SK-N-SH (cell line): ENCODE results near the gene PLEKHM1. TPM values are rescaled to one million over a fixed set of nuclear protein-coding genes. Genes with fewer than 3 reads are reported as not detected.

Experiments
- CTCF ChIA-PET: fragments of 300-600, 350-600 bp; formaldehyde crosslinking; extraction: SDS; loops from one replicate; lab custom pipeline; 2021; lab: Yijun Ruan, JAX
- POLR2A ChIA-PET: fragments of 350-600 bp; sonication (Branson Sonifier 250); formaldehyde crosslinking; extraction: SDS; loops from one replicate; lab custom pipeline; 2020; ENCODE audit warnings: antibody characterized with exemption, inconsistent platforms; lab: Yijun Ruan, JAX
- DNase-seq: peaks from one replicate; pipeline ENCODE4 v3.0.0; 2012
- H2AFZ ChIP-seq: fragments of 200-600 bp; sonication (generic); 2 replicates; pipeline ENCODE4 v1.8.1; 2016; ENCODE audit warnings: antibody characterized with exemption, mild to moderate bottlenecking, low read depth
- H3F3A ChIP-seq: fragments of 200-600 bp; sonication (generic); replicated peaks from 2 replicates; pipeline ENCODE3; 2016; ENCODE audit warnings: antibody characterized with exemption, mild to moderate bottlenecking; ENCODE audit not compliant: insufficient read depth
- H3K27ac ChIP-seq, 2 experiments: fragments of 200-500 bp in 1 of 2; fragments of 200-600 bp in 1 of 2; sonication (Bioruptor generic) in 1 of 2; sonication (generic), shearing (Covaris generic) in 1 of 2; 2 replicates each; pipeline versions ENCODE4 v1.5.1 to v1.6.1; 2014 to 2016; ENCODE audit warnings: low read depth in 2 of 2, inconsistent platforms in 1 of 2, low read length in 1 of 2, mild to moderate bottlenecking in 1 of 2, mixed read lengths in 1 of 2
- H3K27me3 ChIP-seq: fragments of 200-600 bp; sonication (generic), shearing (Covaris generic); 2 replicates; pipeline ENCODE4 v1.6.1; 2016; ENCODE audit warnings: mixed run types; ENCODE audit not compliant: insufficient read depth
- H3K36me3 ChIP-seq, 2 experiments: fragments of 200-500 bp in 1 of 2; fragments of 200-600 bp in 1 of 2; sonication (Bioruptor generic) in 1 of 2; sonication (generic) in 1 of 2; replicated peaks in 1 of 2; 2 replicates each; pipeline versions ENCODE3 to v1.5.1; 2014 to 2016; ENCODE audit warnings: low read length in 1 of 2, mild to moderate bottlenecking in 1 of 2; ENCODE audit not compliant: insufficient read depth in 2 of 2, control insufficient read depth in 1 of 2
- H3K4me1 ChIP-seq, 2 experiments: fragments of 200-500 bp in 1 of 2; fragments of 200-600 bp in 1 of 2; sonication (Bioruptor generic) in 1 of 2; sonication (generic), shearing (Covaris generic) in 1 of 2; 2 replicates each; pipeline versions ENCODE4 v1.5.1 to v1.6.1; 2014 to 2016; ENCODE audit warnings: low read depth in 1 of 2, low read length in 1 of 2, mixed run types in 1 of 2; ENCODE audit not compliant: insufficient read depth in 2 of 2, control insufficient read depth in 1 of 2
- H3K4me2 ChIP-seq: fragments of 200-600 bp; sonication (generic), shearing (Covaris generic); 2 replicates; pipeline ENCODE4 v1.6.1; 2017; ENCODE audit warnings: mixed run types
- H3K4me3 ChIP-seq, 2 experiments: fragments of 200-500 bp in 1 of 2; fragments of 200-600 bp in 1 of 2; sonication (Bioruptor generic) in 1 of 2; sonication (generic), shearing (Covaris generic) in 1 of 2; 2 replicates each; pipeline versions ENCODE4 v1.5.1 to v1.8.1; 2014 to 2016; ENCODE audit warnings: low read depth in 2 of 2, inconsistent platforms in 1 of 2, low read length in 1 of 2, mild to moderate bottlenecking in 1 of 2, mixed read lengths in 1 of 2, moderate library complexity in 1 of 2
- H3K79me2 ChIP-seq: fragments of 200-600 bp; sonication (generic); 2 replicates; pipeline ENCODE4 v1.8.1; 2017; ENCODE audit warnings: mild to moderate bottlenecking; ENCODE audit not compliant: insufficient read depth
- H3K9ac ChIP-seq: fragments of 200-600 bp; sonication (generic); 2 replicates; pipeline ENCODE4 v1.6.1; 2017; ENCODE audit warnings: mixed run types
- H3K9me2 ChIP-seq: fragments of 200-600 bp; sonication (generic); 2 replicates; pipeline ENCODE4 v1.6.1; 2017; ENCODE audit warnings: mixed run types
- H3K9me3 ChIP-seq: fragments of 200-600 bp; sonication (generic); 2 replicates; pipeline ENCODE4 v1.6.1; 2017; ENCODE audit warnings: mixed run types, mild to moderate bottlenecking, moderate library complexity
- H4K20me1 ChIP-seq: fragments of 200-600 bp; sonication (generic); 2 replicates; pipeline ENCODE4 v1.6.1; 2017; ENCODE audit warnings: mild to moderate bottlenecking, mixed run types; ENCODE audit not compliant: insufficient read depth
- CHD2 ChIP-seq: fragments of 150-350 bp; IDR thresholded peaks from 2 replicates; pipeline ENCODE4 v1.6.1; 2018; ENCODE audit warnings: low read length; ENCODE audit not compliant: partially characterized antibody
- ELF1 ChIP-seq: IDR thresholded peaks from 2 replicates; pipeline ENCODE4 v1.4.0; 2012
- EP300 ChIP-seq, 2 experiments: IDR thresholded peaks; 2 replicates each; pipeline versions ENCODE4 v1.4.0 to v1.6.1; 2012; ENCODE audit warnings: borderline replicate concordance in 1 of 2, low read depth in 1 of 2, low read length in 1 of 2
- FOSL2 ChIP-seq: IDR thresholded peaks from 2 replicates; pipeline ENCODE4 v1.4.0; 2012; ENCODE audit warnings: low read depth, mild to moderate bottlenecking, moderate library complexity, borderline replicate concordance
- FOXJ3 ChIP-seq: sonication (generic); formaldehyde crosslinking; IDR thresholded peaks from 2 replicates; pipeline ENCODE4 v1.5.1; 2020; ENCODE audit warnings: mild to moderate bottlenecking, missing genetic modification reagents
- GABPA ChIP-seq: IDR thresholded peaks from 2 replicates; pipeline ENCODE4 v1.4.0; 2012; ENCODE audit warnings: low read depth, mild to moderate bottlenecking
- JUND ChIP-seq: IDR thresholded peaks from 2 replicates; pipeline ENCODE4 v1.4.0; 2012
- MEF2A ChIP-seq: IDR thresholded peaks from 2 replicates; pipeline ENCODE4 v1.4.0; 2012; ENCODE audit warnings: low read depth, borderline replicate concordance
- MXI1 ChIP-seq: IDR thresholded peaks from 2 replicates; pipeline ENCODE4 v1.6.1; 2012; ENCODE audit warnings: mild to moderate bottlenecking, low read depth, low read length, improper control_type of control experiment
- NRF1 ChIP-seq: IDR thresholded peaks from 2 replicates; pipeline ENCODE4 v1.6.1; 2012; ENCODE audit warnings: low read depth, mild to moderate bottlenecking, low read length
- POLR2AphosphoS5 ChIP-seq: IDR thresholded peaks from 2 replicates; pipeline ENCODE4 v1.6.1; 2012; ENCODE audit warnings: low read depth, low read length
- RFX5 ChIP-seq: IDR thresholded peaks from 2 replicates; pipeline ENCODE4 v1.6.1; 2012; ENCODE audit warnings: mild to moderate bottlenecking, improper control_type of control experiment, low read length
- SIN3A ChIP-seq: IDR thresholded peaks from 2 replicates; pipeline ENCODE4 v1.6.1; 2012; ENCODE audit warnings: low read depth, mild to moderate bottlenecking, low read length, moderate library complexity, borderline replicate concordance
- SMC3 ChIP-seq: IDR thresholded peaks from 2 replicates; pipeline ENCODE4 v1.6.1; 2012; ENCODE audit warnings: low read depth, low read length, improper control_type of control experiment
- TEAD4 ChIP-seq: IDR thresholded peaks from 2 replicates; pipeline ENCODE4 v1.4.0; 2012; ENCODE audit warnings: mild to moderate bottlenecking, borderline replicate concordance; ENCODE audit not compliant: insufficient read depth
- USF1 ChIP-seq: IDR thresholded peaks from 2 replicates; pipeline ENCODE4 v1.4.0; 2012; ENCODE audit warnings: low read depth, borderline replicate concordance
- WGBS: methylation state at CpG from one replicate; pipeline ENCODE4 v1.1.6; 2017; ENCODE audit warnings: low lambda C conversion rate; 5-methylcytosine and 5-hydroxymethylcytosine counted together
- polyA plus RNA-seq, 3 experiments: library from polyadenylated mRNA; depleted of rRNA; stranded (reverse); fragments of >200 nt; gene quantifications; 2 replicates each; pipeline ENCODE4 v1.2.3, GENCODE V29; 2012
- TF ChIP-seq, protein P1 (sequence below): IDR thresholded peaks from 2 replicates; pipeline ENCODE4 v1.6.1; 2012; ENCODE audit warnings: mild to moderate bottlenecking, low read depth, low read length, moderate library complexity
- TF ChIP-seq, protein P2 (sequence below): IDR thresholded peaks from 2 replicates; pipeline ENCODE4; 2012
- TF ChIP-seq, protein P3 (sequence below): IDR thresholded peaks from 2 replicates; pipeline ENCODE4 v1.4.0; 2012; ENCODE audit warnings: low read depth

Gene PLEKHM1
- polyA plus RNA-seq, 1 of the 3 experiments (the other 2 are of a cell fraction), result 12.3 TPM

DNA sequence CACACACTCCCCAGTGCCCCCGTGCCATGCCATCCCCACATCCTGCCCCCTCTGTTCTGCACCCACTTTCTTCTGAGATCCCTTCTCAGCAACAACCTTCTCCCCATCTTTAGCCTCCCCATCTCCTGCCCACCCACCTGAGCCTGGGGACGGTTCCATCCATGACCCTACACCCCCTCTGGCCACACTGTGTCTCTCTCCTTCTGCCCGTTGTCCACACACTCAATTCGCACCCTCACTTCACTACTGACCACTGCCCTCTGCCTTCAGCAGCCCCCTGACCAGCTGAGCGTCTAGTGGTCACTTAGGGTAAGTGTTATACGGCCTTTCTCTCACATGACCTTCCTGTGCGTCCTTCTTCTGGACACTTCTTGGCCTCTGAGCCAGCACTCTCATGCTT is 64.0 kb downstream of the PLEKHM1 start:
- no peaks in the 10 kb centered on the region for H4K20me1 ChIP-seq
- H3K79me2 ChIP-seq, result no peaks in the 10 kb centered on the region
- ChIA-PET POLR2A (no interaction called here), CTCF (interaction anchor here (0.8 to 5.8 kb wide), 10 partner anchors 11 to 214 kb away, joined by 3 to 36 read pairs (median 4); no protein-coding TSS in a partner anchor)
- H3K9me3 ChIP-seq, result no peaks in the 10 kb centered on the region
- no peak overlapping the region for H2AFZ ChIP-seq
- no peak for DNase-seq
- no peaks in the 10 kb centered on the region for H3K27me3 ChIP-seq
- H3F3A ChIP-seq, result no peaks in the 10 kb centered on the region
- no peaks in the 10 kb centered on the region for H3K36me3 ChIP-seq
- no peak overlapping the region for H3K4me2 ChIP-seq
- TF ChIP-seq CHD2 (no peak), SMC3 (no peak), GABPA (no peak), JUND (no peak), FOXJ3 (no peak), RFX5 (no peak), FOSL2 (no peak), NRF1 (no peak), MXI1 (no peak), POLR2AphosphoS5 (no peak), TEAD4 (no peak), USF1 (no peak), MEF2A (no peak), SIN3A (no peak), ELF1 (no peak), EP300 (IDR thresholded peaks at IDR 0.05; ENCODE audit: borderline replicate concordance in 1 of 2, low read depth in 1 of 2, low read length in 1 of 2) (no peak)
- TF ChIP-seq, protein P1, sequence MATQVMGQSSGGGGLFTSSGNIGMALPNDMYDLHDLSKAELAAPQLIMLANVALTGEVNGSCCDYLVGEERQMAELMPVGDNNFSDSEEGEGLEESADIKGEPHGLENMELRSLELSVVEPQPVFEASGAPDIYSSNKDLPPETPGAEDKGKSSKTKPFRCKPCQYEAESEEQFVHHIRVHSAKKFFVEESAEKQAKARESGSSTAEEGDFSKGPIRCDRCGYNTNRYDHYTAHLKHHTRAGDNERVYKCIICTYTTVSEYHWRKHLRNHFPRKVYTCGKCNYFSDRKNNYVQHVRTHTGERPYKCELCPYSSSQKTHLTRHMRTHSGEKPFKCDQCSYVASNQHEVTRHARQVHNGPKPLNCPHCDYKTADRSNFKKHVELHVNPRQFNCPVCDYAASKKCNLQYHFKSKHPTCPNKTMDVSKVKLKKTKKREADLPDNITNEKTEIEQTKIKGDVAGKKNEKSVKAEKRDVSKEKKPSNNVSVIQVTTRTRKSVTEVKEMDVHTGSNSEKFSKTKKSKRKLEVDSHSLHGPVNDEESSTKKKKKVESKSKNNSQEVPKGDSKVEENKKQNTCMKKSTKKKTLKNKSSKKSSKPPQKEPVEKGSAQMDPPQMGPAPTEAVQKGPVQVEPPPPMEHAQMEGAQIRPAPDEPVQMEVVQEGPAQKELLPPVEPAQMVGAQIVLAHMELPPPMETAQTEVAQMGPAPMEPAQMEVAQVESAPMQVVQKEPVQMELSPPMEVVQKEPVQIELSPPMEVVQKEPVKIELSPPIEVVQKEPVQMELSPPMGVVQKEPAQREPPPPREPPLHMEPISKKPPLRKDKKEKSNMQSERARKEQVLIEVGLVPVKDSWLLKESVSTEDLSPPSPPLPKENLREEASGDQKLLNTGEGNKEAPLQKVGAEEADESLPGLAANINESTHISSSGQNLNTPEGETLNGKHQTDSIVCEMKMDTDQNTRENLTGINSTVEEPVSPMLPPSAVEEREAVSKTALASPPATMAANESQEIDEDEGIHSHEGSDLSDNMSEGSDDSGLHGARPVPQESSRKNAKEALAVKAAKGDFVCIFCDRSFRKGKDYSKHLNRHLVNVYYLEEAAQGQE, result no peak
- TF ChIP-seq, protein P2, sequence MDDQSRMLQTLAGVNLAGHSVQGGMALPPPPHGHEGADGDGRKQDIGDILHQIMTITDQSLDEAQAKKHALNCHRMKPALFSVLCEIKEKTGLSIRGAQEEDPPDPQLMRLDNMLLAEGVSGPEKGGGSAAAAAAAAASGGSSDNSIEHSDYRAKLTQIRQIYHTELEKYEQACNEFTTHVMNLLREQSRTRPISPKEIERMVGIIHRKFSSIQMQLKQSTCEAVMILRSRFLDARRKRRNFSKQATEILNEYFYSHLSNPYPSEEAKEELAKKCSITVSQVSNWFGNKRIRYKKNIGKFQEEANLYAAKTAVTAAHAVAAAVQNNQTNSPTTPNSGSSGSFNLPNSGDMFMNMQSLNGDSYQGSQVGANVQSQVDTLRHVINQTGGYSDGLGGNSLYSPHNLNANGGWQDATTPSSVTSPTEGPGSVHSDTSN, result no peak
- TF ChIP-seq, protein P3, sequence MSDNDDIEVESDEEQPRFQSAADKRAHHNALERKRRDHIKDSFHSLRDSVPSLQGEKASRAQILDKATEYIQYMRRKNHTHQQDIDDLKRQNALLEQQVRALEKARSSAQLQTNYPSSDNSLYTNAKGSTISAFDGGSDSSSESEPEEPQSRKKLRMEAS, result no peak
- no peak overlapping the region for H3K4me3 ChIP-seq
- peaks cover 0 to 11% of the 10 kb centered on the region in 2 experiments; a peak in 1 of 4 replicates for H3K4me1 ChIP-seq
- WGBS, result 70% methylated on average over 7 of the region's 7 CpGs
- H3K9me2 ChIP-seq, result no peaks in the 10 kb centered on the region
- H3K9ac ChIP-seq, result no peak overlapping the region
- no peak overlapping the region for H3K27ac ChIP-seq
